Neural progenitor cell (in vitro differentiated cells): ENCODE results near the gene EMILIN1. TPM values are rescaled to one million over a fixed set of nuclear protein-coding genes. Genes with fewer than 3 reads are reported as not detected.

ENCODE experiments used
- DNase-seq: peaks from one replicate; pipeline ENCODE4 v3.0.0-alpha.2; 2016; ENCODE audit warnings: low spot score
- H2AFZ ChIP-seq: fragments of 200-600 bp; sonication (generic); replicated peaks from 2 replicates; pipeline ENCODE4 v1.6.1; 2016; ENCODE audit warnings: antibody characterized with exemption
- H3F3A ChIP-seq: fragments of 200-600 bp; sonication (generic); 2 replicates; pipeline ENCODE4 v1.6.1; 2016; ENCODE audit warnings: antibody characterized with exemption, low read depth
- H3K27ac ChIP-seq: fragments of 200-600 bp; sonication (generic); 2 replicates; pipeline ENCODE4 v1.5.1; 2016; ENCODE audit warnings: mild to moderate bottlenecking
- H3K27me3 ChIP-seq: fragments of 200-600 bp; sonication (generic); 2 replicates; pipeline ENCODE4 v1.6.1; 2016; ENCODE audit warnings: mild to moderate bottlenecking, moderate library complexity
- H3K36me3 ChIP-seq: fragments of 200-600 bp; sonication (generic); 2 replicates; pipeline ENCODE4 v1.5.1; 2016
- H3K4me1 ChIP-seq: fragments of 200-600 bp; sonication (generic); 2 replicates; pipeline ENCODE4 v1.6.1; 2016; ENCODE audit warnings: mixed run types
- H3K4me2 ChIP-seq: fragments of 200-600 bp; sonication (generic); 2 replicates; pipeline ENCODE4 v1.6.1; 2016
- H3K4me3 ChIP-seq: fragments of 200-600 bp; sonication (generic); 2 replicates; pipeline ENCODE4 v1.5.1; 2016
- H3K79me2 ChIP-seq: fragments of 200-600 bp; sonication (generic); 2 replicates; pipeline ENCODE4 v1.6.1; 2016; ENCODE audit warnings: low read depth
- H3K9ac ChIP-seq: fragments of 200-600 bp; sonication (generic); 2 replicates; pipeline ENCODE4 v1.6.1; 2016
- H3K9me3 ChIP-seq: fragments of 200-600 bp; sonication (generic); 2 replicates; pipeline ENCODE4 v1.5.1; 2016; ENCODE audit warnings: low read depth
- H4K20me1 ChIP-seq: fragments of 200-600 bp; sonication (generic); 2 replicates; pipeline ENCODE4 v1.6.1; 2016; ENCODE audit warnings: low read depth
- H3K27ac Mint-ChIP-seq: 3 replicates; pipeline ENCODE4 v1.8.0; 2021; ENCODE audit warnings: mixed read lengths
- H3K27me3 Mint-ChIP-seq: 2 replicates; pipeline ENCODE4 v1.8.0; 2022; ENCODE audit warnings: low read depth, mild to moderate bottlenecking, inconsistent platforms, moderate library complexity, mixed read lengths; ENCODE audit not compliant: insufficient read depth
- H3K36me3 Mint-ChIP-seq: 3 replicates; pipeline ENCODE4 v1.8.0; 2021; ENCODE audit warnings: mixed read lengths
- H3K4me1 Mint-ChIP-seq: 3 replicates; pipeline ENCODE4 v1.8.0; 2021; ENCODE audit warnings: mixed read lengths
- H3K4me3 Mint-ChIP-seq: 3 replicates; pipeline ENCODE4 v1.8.0; 2021; ENCODE audit warnings: mild to moderate bottlenecking, moderate library complexity, mixed read lengths
- H3K9me3 Mint-ChIP-seq: 3 replicates; pipeline ENCODE4 v1.8.0; 2020; ENCODE audit warnings: mixed read lengths
- CTCF ChIP-seq: fragments of 200-600 bp; sonication (generic); IDR thresholded peaks from 2 replicates; pipeline ENCODE4 v1.5.1; 2017; ENCODE audit warnings: antibody characterized with exemption, mild to moderate bottlenecking
- EZH2 ChIP-seq: fragments of 200-600 bp; sonication (generic); IDR thresholded peaks from 2 replicates; pipeline ENCODE4 v1.6.1; 2017; ENCODE audit warnings: antibody characterized with exemption, mild to moderate bottlenecking, moderate library complexity
- EZH2phosphoT487 ChIP-seq: fragments of 200-600 bp; sonication (generic); IDR thresholded peaks from 2 replicates; pipeline ENCODE4 v1.6.1; 2017; ENCODE audit warnings: antibody characterized with exemption
- total RNA-seq: library from RNA; depleted of rRNA; stranded (reverse); fragments of >200 nt; gene quantifications from 2 replicates; pipeline ENCODE4 v1.2.3, GENCODE V29; 2015; ENCODE audit warnings: low replicate concordance

Gene EMILIN1
- total RNA-seq, 1 donor from 2014 or later, result 0.15 TPM

GRCh38 chr2:27039426-27039825 lies 39.0 kb upstream of the EMILIN1 start:
- Mint-ChIP-seq H3K4me3 (no peak overlapping the region), H3K27ac (no peak overlapping the region), H3K36me3 (peaks cover 20% of the 10 kb centered on the region), H3K4me1 (peaks cover 2% of the 10 kb centered on the region), H3K27me3 (no peaks in the 10 kb centered on the region), H3K9me3 (no peaks in the 10 kb centered on the region)
- no peaks in the 10 kb centered on the region for H3K9me3 ChIP-seq
- H3K4me3 ChIP-seq, result no peak overlapping the region
- H3F3A ChIP-seq, result no peaks in the 10 kb centered on the region
- H3K27ac ChIP-seq, result no peak overlapping the region
- H3K9ac ChIP-seq, result no peak overlapping the region
- H2AFZ ChIP-seq, result no peak overlapping the region
- no peaks in the 10 kb centered on the region for H3K27me3 ChIP-seq
- no peaks in the 10 kb centered on the region for H4K20me1 ChIP-seq
- no peaks in the 10 kb centered on the region for H3K79me2 ChIP-seq
- no peak overlapping the region for H3K4me2 ChIP-seq
- no peak for DNase-seq
- H3K36me3 ChIP-seq, result no peaks in the 10 kb centered on the region
- no peaks in the 10 kb centered on the region for H3K4me1 ChIP-seq
- TF ChIP-seq EZH2phosphoT487 (no peak), EZH2 (no peak), CTCF (no peak)

GRCh38 chr2:27039871-27040270 lies 38.5 kb upstream of the EMILIN1 start:
- Histone ChIP-seq H3K9ac (no peak overlapping the region), H2AFZ (no peak overlapping the region), H3K9me3 (no peaks in the 10 kb centered on the region), H3K4me3 (no peak overlapping the region), H3K27me3 (no peaks in the 10 kb centered on the region), H4K20me1 (no peaks in the 10 kb centered on the region), H3K79me2 (no peaks in the 10 kb centered on the region), H3K4me2 (no peak overlapping the region), H3K36me3 (no peaks in the 10 kb centered on the region), H3K4me1 (no peaks in the 10 kb centered on the region), H3K27ac (no peak overlapping the region), H3F3A (no peaks in the 10 kb centered on the region)
- Mint-ChIP-seq H3K9me3 (no peaks in the 10 kb centered on the region), H3K27ac (no peak overlapping the region), H3K27me3 (no peaks in the 10 kb centered on the region), H3K4me3 (no peak overlapping the region), H3K4me1 (peaks cover 2% of the 10 kb centered on the region), H3K36me3 (peaks cover 20% of the 10 kb centered on the region)
- no peak for DNase-seq
- no peak for TF ChIP-seq EZH2
- TF ChIP-seq CTCF, result no peak
- no peak for TF ChIP-seq EZH2phosphoT487

DNA sequence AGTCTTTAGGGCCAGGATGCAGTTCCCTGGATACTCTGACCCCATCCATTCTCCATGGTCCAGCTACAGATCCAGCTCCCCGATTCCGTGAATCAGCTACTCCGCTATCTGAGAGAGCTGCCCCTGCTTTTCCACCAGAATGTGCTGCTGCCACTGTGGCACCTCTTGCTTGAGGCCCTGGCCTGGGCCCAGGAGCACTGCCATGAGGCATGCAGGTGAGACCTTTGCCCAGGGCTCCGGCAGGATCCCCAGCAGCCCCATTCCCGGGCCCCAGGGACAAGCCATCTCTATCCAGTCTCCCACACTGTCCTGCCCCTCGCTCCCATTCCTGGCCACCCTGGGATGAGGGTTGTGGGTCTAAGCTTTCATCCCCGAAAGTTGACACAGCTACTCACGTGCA lies 38.1 kb upstream of the EMILIN1 start:
- no peak overlapping the region for H3K4me2 ChIP-seq
- H3K4me3 ChIP-seq, result no peak overlapping the region
- H2AFZ ChIP-seq, result no peak overlapping the region
- no peaks in the 10 kb centered on the region for H3K9me3 ChIP-seq
- no peak for DNase-seq
- peaks cover 18% of the 10 kb centered on the region for H3K36me3 Mint-ChIP-seq
- no peaks in the 10 kb centered on the region for H3F3A ChIP-seq
- no peak overlapping the region for H3K4me3 Mint-ChIP-seq
- no peaks in the 10 kb centered on the region for H3K4me1 Mint-ChIP-seq
- H3K4me1 ChIP-seq, result no peaks in the 10 kb centered on the region
- no peaks in the 10 kb centered on the region for H3K9me3 Mint-ChIP-seq
- H3K36me3 ChIP-seq, result no peaks in the 10 kb centered on the region
- H3K79me2 ChIP-seq, result no peaks in the 10 kb centered on the region
- H3K9ac ChIP-seq, result no peak overlapping the region
- H4K20me1 ChIP-seq, result no peaks in the 10 kb centered on the region
- no peak for TF ChIP-seq CTCF
- TF ChIP-seq EZH2phosphoT487, result no peak
- no peak for TF ChIP-seq EZH2
- H3K27me3 Mint-ChIP-seq, result no peaks in the 10 kb centered on the region
- H3K27ac ChIP-seq, result no peak overlapping the region
- H3K27me3 ChIP-seq, result no peaks in the 10 kb centered on the region
- H3K27ac Mint-ChIP-seq, result no peak overlapping the region
